GM12878 (cell line): ENCODE measurements around the gene NANOS1. TPM values are rescaled to one million over a fixed set of nuclear protein-coding genes. Genes with fewer than 3 reads are reported as not detected.

Source experiments
- ATAC-seq: fragments of 200-7000 bp; cut with Tn5 transposase; 3 replicates; pipeline ENCODE4 v1.9.1; 2020; ENCODE audit warnings: mild to moderate bottlenecking, moderate library complexity
- BruUV-seq: library from RNA; stranded (reverse); fragments of 400-500 nt; replicated peaks from 2 replicates; lab custom pipeline; 2021; lab: Mats Ljungman, UMichigan
- CTCF ChIA-PET: fragments of 300-600 bp; sonication (Branson Sonifier 250); formaldehyde crosslinking; extraction: SDS; loops from one replicate; lab custom pipeline; 2021; ENCODE audit warnings: inconsistent platforms; lab: Yijun Ruan, JAX
- POLR2A ChIA-PET: fragments of 350-600 bp; formaldehyde crosslinking; extraction: SDS; loops from one replicate; lab custom pipeline; 2021; ENCODE audit warnings: inconsistent platforms; lab: Charles Lee
- RAD21 ChIA-PET: fragments of 300-600 bp; sonication (Branson Sonifier 250); formaldehyde crosslinking; loops from one replicate; lab custom pipeline; 2023; ENCODE audit warnings: antibody characterized with exemption; ENCODE audit not compliant: unreplicated experiment; lab: Charles Lee
- SMC1A ChIA-PET: fragments of 300-600 bp; sonication (Branson Sonifier 250); formaldehyde crosslinking; loops from one replicate; lab custom pipeline; 2023; ENCODE audit not compliant: unreplicated experiment, uncharacterized antibody; lab: Charles Lee
- DNase-seq: peaks from one replicate; pipeline ENCODE4 v3.0.0-alpha.2; 2011; ENCODE audit warnings: low read depth, low spot score
- FAIRE-seq: peaks from 3 replicates; lab custom pipeline; 2011; peaks lifted over from hg19 to GRCh38; lab: Jason Lieb, UNC
- H2AFZ ChIP-seq: 2 replicates; pipeline ENCODE4 v1.6.0; 2011; ENCODE audit warnings: low read depth, low read length, control low read depth; ENCODE audit not compliant: control insufficient read depth
- H3K27ac ChIP-seq: 2 replicates; pipeline ENCODE4 v1.5.1; 2011; ENCODE audit warnings: control low read depth; ENCODE audit not compliant: control insufficient read depth, insufficient read depth
- H3K27me3 ChIP-seq, 2 experiments: replicated peaks in 1 of 2; 2 replicates each; pipeline versions ENCODE4 v1.6.0 to v1.6.1; 2011; ENCODE audit warnings: low read length in 1 of 2; ENCODE audit not compliant: control insufficient read depth in 2 of 2, insufficient read depth in 2 of 2
- H3K36me3 ChIP-seq, 2 experiments: 2 replicates each; pipeline ENCODE4 v1.5.1; 2011; ENCODE audit warnings: low read length in 1 of 2; ENCODE audit not compliant: control insufficient read depth in 2 of 2, insufficient read depth in 2 of 2
- H3K4me1 ChIP-seq: 2 replicates; pipeline ENCODE4 v1.6.1; 2011; ENCODE audit warnings: mild to moderate bottlenecking, low read length, moderate library complexity, mixed read lengths; ENCODE audit not compliant: control insufficient read depth, insufficient read depth
- H3K4me2 ChIP-seq: 2 replicates; pipeline ENCODE4 v1.6.0; 2011; ENCODE audit warnings: control low read depth; ENCODE audit not compliant: control insufficient read depth, insufficient read depth
- H3K4me3 ChIP-seq: fragments of 200-600 bp; sonication (generic); 2 replicates; pipeline ENCODE4 v1.5.1; 2016
- H3K79me2 ChIP-seq: 2 replicates; pipeline ENCODE4 v1.6.0; 2011; ENCODE audit warnings: low read length; ENCODE audit not compliant: control insufficient read depth, insufficient read depth
- H3K9ac ChIP-seq: 2 replicates; pipeline ENCODE4 v1.8.0; 2011; ENCODE audit warnings: low read length, control low read depth, mixed read lengths; ENCODE audit not compliant: control insufficient read depth, insufficient read depth
- H3K9me3 ChIP-seq: replicated peaks from 3 replicates; pipeline ENCODE4 v1.5.1; 2011; ENCODE audit warnings: mild to moderate bottlenecking, low read length; ENCODE audit not compliant: control insufficient read depth, insufficient read depth
- H4K20me1 ChIP-seq: 2 replicates; pipeline ENCODE4 v1.6.0; 2011; ENCODE audit not compliant: control insufficient read depth, insufficient read depth
- CBX3 ChIP-seq: fragments of 200-600 bp; sonication (generic); IDR thresholded peaks from 2 replicates; pipeline ENCODE4 v1.6.1; 2016; ENCODE audit warnings: low read depth, borderline replicate concordance
- FOXK2 ChIP-seq: fragments of 450-650 bp; IDR thresholded peaks from 2 replicates; pipeline ENCODE4 v1.6.1; 2017; ENCODE audit warnings: mild to moderate bottlenecking, moderate library complexity
- GABPA ChIP-seq: IDR thresholded peaks from 2 replicates; pipeline ENCODE4 v1.6.1; 2014; ENCODE audit warnings: antibody characterized with exemption, low read depth, mild to moderate bottlenecking, inconsistent platforms
- GATAD2B ChIP-seq: fragments of 450-650 bp; conservative IDR thresholded peaks from 2 replicates; pipeline ENCODE4 v1.6.1; 2017; ENCODE audit warnings: low read depth, mild to moderate bottlenecking, moderate library complexity
- IKZF2 ChIP-seq, 2 experiments: fragments of 450-650 bp; IDR thresholded peaks; 2 replicates each; pipeline ENCODE4 v1.6.1; 2017; ENCODE audit warnings: mild to moderate bottlenecking in 2 of 2, moderate library complexity in 2 of 2
- MTA3 ChIP-seq: IDR thresholded peaks from 2 replicates; pipeline ENCODE4 v1.6.1; 2012; ENCODE audit warnings: low read length, inconsistent platforms, borderline replicate concordance
- NRF1 ChIP-seq: conservative IDR thresholded peaks from 2 replicates; pipeline ENCODE4 v1.6.1; 2011; ENCODE audit warnings: mild to moderate bottlenecking, low read depth, low read length, improper control_type of control experiment
- RBBP5 ChIP-seq: fragments of 200-600 bp; sonication (generic); conservative IDR thresholded peaks from 2 replicates; pipeline ENCODE4 v1.6.1; 2016
- RFX5 ChIP-seq: IDR thresholded peaks from 2 replicates; pipeline ENCODE4 v1.6.1; 2011; ENCODE audit warnings: low read depth, low read length, improper control_type of control experiment
- SIX5 ChIP-seq: IDR thresholded peaks from 2 replicates; pipeline ENCODE4 v1.6.1; 2011; ENCODE audit warnings: mild to moderate bottlenecking, low read depth, low read length, moderate library complexity; ENCODE audit not compliant: severe bottlenecking
- SMC3 ChIP-seq: IDR thresholded peaks from 2 replicates; pipeline ENCODE4 v1.6.1; 2011; ENCODE audit warnings: low read length, improper control_type of control experiment, borderline replicate concordance
- YBX1 ChIP-seq: fragments of 450-650 bp; IDR thresholded peaks from 2 replicates; pipeline ENCODE4 v1.6.1; 2016; ENCODE audit warnings: antibody characterized with exemption
- ZNF217 ChIP-seq: fragments of 450-650 bp; IDR thresholded peaks from 2 replicates; pipeline ENCODE4 v1.6.1; 2017; ENCODE audit warnings: antibody characterized with exemption, mild to moderate bottlenecking
- WGBS: methylation state at CpG from one replicate; pipeline ENCODE4 v1.1.6; 2016; ENCODE audit warnings: low lambda C conversion rate; ENCODE audit not compliant: insufficient replicate concordance, insufficient coverage; ENCODE audit errors: missing lambda C conversion rate; 5-methylcytosine and 5-hydroxymethylcytosine counted together
- in situ Hi-C: fragments of 300-500 bp; cut with MboI; formaldehyde crosslinking; loops from 9 replicates; pipeline ENCODE4 v1.14.3; 2018; ENCODE audit warnings: mixed read lengths
- intact Hi-C: fragments of 100-400 bp; cut with micrococcal nuclease; formaldehyde crosslinking; loops from one replicate; pipeline ENCODE4 v1.14.2; 2022; ENCODE audit not compliant: unreplicated experiment
- polyA plus RNA-seq, 11 experiments: library from polyadenylated mRNA; depleted of rRNA in 4 of 11; unstranded in 6 of 11; stranded (reverse) in 5 of 11; fragments of >200 nt; fragmentation: Nextera tagmentation in 4 of 11; fragmentation: Illumina TruSeq in 1 of 11; extraction: Ambion mirVana in 4 of 11; extraction: Trizol in 1 of 11; gene quantifications; 1 replicate in 1 of 11; 2 replicates in 10 of 11; pipeline versions ENCODE4 v1.2.1 to v1.2.3, GENCODE V29; 2011 to 2016; ENCODE audit warnings: inconsistent platforms in 2 of 11, missing spikeins in 2 of 11, low read depth in 1 of 11
- total RNA-seq, 4 experiments: library from RNA; depleted of rRNA in 3 of 4; stranded (reverse); fragments of >200 nt in 3 of 4; fragmentation: Illumina TruSeq in 1 of 4; extraction: Trizol in 1 of 4; gene quantifications; 2 replicates each; pipeline versions ENCODE4 v1.2.1 to v1.2.3, GENCODE V29; 2013 to 2021

The NANOS1 gene
- total and polyA plus RNA-seq, 10 of the 15 experiments (the other 5 are each of a cell fraction or from before 2014, with no cell fraction given) = 0.03 to 0.55 (median 0.28) TPM; not detected in 2

GRCh38 chr10:118995739-118996138, 33.8 kb upstream of the NANOS1 start:
- no peaks in the 10 kb centered on the region for H3K4me1 ChIP-seq
- WGBS = 77% methylated on average over 10 of the region's 10 CpGs
- H3K9me3 ChIP-seq = no peaks in the 10 kb centered on the region; the same call in 2 of the 3 replicates
- CTCF ChIA-PET = no interaction called here
- in situ Hi-C loops = no loop called here
- intact Hi-C loops = no loop called here
- H3K9ac ChIP-seq = no peak overlapping the region
- peaks cover 2 to 9% of the 10 kb centered on the region in 2 experiments; a peak in 3 of 4 replicates for H3K27me3 ChIP-seq
- H3K36me3 ChIP-seq = no peaks in the 10 kb centered on the region
- ATAC-seq (no peak), FAIRE-seq (no peak)
- no TSS peak for BruUV-seq
- H3K4me2 ChIP-seq = no peak overlapping the region
- H3K27ac ChIP-seq = no peak overlapping the region
- H3K4me3 ChIP-seq = no peak overlapping the region
- no peak overlapping the region for H2AFZ ChIP-seq
- TF ChIP-seq SIX5 (no peak), SMC3 (no peak), YBX1 (no peak), ZNF217 (no peak), CBX3 (no peak), IKZF2 (IDR thresholded peaks at IDR 0.05) (no peak), GABPA (no peak), MTA3 (no peak), RFX5 (no peak)
- TF ChIP-seq, all 136 proteins: peak for 0
- ChIA-PET SMC1A (no interaction called here), RAD21 (no interaction called here), POLR2A (interaction anchor here (0.6 kb wide), 1 partner anchor 430 kb away, joined by 4 read pairs; no protein-coding TSS in a partner anchor)
- DNase-seq = no peak
- H4K20me1 ChIP-seq = no peaks in the 10 kb centered on the region
- no peaks in the 10 kb centered on the region for H3K79me2 ChIP-seq

DNA sequence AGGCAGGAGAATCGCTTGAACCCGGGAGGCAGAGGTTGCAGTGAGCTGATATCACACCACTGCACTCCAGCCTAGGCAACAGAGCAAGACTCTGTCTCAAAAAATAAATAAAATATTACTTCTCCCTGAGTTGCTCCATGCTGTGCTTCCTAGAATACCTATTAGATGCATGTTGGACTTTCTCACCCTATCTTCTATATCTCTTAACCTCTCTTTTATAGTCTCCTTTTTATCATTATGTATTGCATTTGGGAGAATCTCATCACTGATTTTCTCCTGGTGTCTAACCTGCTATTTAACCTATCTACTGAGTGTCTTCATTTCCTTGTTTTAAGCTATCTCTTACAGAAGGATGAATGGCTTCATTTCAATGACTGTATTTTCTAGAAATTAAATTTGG, 32.1 kb upstream of the NANOS1 start:
- no peaks in the 10 kb centered on the region for H4K20me1 ChIP-seq
- POLR2A ChIA-PET = interaction anchor here (0.7 kb wide), 1 partner anchor 125 kb away, joined by 3 read pairs; no protein-coding TSS in a partner anchor
- DNase-seq (no peak), ATAC-seq (no peak), FAIRE-seq (no peak)
- H3K79me2 ChIP-seq = no peaks in the 10 kb centered on the region
- H3K36me3 ChIP-seq = no peaks in the 10 kb centered on the region
- H3K9ac ChIP-seq = no peak overlapping the region
- SMC1A ChIA-PET = no interaction called here
- intact Hi-C loops = no loop called here
- CTCF ChIA-PET = no interaction called here
- WGBS = 54% methylated on average over 2 of the region's 2 CpGs
- H3K27ac ChIP-seq = no peak overlapping the region
- peaks cover 1 to 6% of the 10 kb centered on the region in 2 experiments; a peak in 3 of 4 replicates for H3K27me3 ChIP-seq
- no peaks in the 10 kb centered on the region for H3K4me1 ChIP-seq
- no TSS peak for BruUV-seq
- H3K4me2 ChIP-seq = no peak overlapping the region
- in situ Hi-C loops = no loop called here
- TF ChIP-seq FOXK2 (no peak), GATAD2B (no peak), NRF1 (no peak), RBBP5 (no peak)
- H3K4me3 ChIP-seq = no peak overlapping the region
- no peaks in the 10 kb centered on the region; the same call in 2 of the 3 replicates for H3K9me3 ChIP-seq
- H2AFZ ChIP-seq = no peak overlapping the region
- RAD21 ChIA-PET = no interaction called here
